Measurements from ENCODE around the gene OSBPL10.
"Not testable (repeated sequence)": the region's sequence is repeated elsewhere in the genome, so short reads cannot be mapped to it uniquely, and the experiment has no call there.

DNA sequence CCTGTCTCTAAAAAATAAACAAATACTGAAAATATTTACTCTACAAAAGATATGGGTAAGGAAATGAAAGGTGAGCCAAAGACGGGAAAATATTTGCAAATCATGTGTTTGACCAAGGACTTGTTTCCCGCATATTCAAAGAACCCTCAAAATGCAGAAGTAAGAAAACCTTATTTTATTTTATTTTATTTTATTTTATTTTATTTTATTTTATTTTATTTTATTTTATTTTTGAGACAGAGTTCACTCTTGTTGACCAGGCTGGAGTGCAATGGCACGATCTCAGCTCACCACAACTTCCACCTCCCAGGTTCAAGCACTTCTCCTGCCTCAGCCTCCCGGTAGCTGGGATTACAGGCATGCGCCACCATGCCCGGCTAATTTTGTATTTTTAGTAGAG, 11.9 kb upstream of the OSBPL10 start:
- not testable (repeated sequence) for TF ChIP-seq POLR2A, POLR2AphosphoS5, EP300 (IDR thresholded peaks at IDR 0.05)
- TF ChIP-seq, protein P1, sequence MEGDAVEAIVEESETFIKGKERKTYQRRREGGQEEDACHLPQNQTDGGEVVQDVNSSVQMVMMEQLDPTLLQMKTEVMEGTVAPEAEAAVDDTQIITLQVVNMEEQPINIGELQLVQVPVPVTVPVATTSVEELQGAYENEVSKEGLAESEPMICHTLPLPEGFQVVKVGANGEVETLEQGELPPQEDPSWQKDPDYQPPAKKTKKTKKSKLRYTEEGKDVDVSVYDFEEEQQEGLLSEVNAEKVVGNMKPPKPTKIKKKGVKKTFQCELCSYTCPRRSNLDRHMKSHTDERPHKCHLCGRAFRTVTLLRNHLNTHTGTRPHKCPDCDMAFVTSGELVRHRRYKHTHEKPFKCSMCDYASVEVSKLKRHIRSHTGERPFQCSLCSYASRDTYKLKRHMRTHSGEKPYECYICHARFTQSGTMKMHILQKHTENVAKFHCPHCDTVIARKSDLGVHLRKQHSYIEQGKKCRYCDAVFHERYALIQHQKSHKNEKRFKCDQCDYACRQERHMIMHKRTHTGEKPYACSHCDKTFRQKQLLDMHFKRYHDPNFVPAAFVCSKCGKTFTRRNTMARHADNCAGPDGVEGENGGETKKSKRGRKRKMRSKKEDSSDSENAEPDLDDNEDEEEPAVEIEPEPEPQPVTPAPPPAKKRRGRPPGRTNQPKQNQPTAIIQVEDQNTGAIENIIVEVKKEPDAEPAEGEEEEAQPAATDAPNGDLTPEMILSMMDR (IDR thresholded peaks at IDR 0.05): not testable (repeated sequence)
